T-cell (primary cell): Measurements from ENCODE around the gene OCA2. TPM values are rescaled to one million over a fixed set of nuclear protein-coding genes. Genes with fewer than 3 reads are reported as not detected.
A peak's percentile ranks its signal among the peaks of the same experiment; 100 is the strongest.

Experiments
- ATAC-seq, 4 experiments: fragments of 200-7000 bp in 3 of 4; fragments of 150-1000 bp in 1 of 4; cut with Tn5 transposase; replicated peaks in 1 of 4; 1 replicate in 3 of 4; 2 replicates in 1 of 4; pipeline ENCODE4 v1.10.0; 2021; ENCODE audit warnings: moderate library complexity in 3 of 4, mild to moderate bottlenecking in 2 of 4, moderate number of reproducible peaks in 1 of 4
- CTCF ChIA-PET, 2 donors: fragments of 300-600 bp; sonication (Branson Sonifier 250); formaldehyde crosslinking; loops; one replicate each; lab custom pipeline; 2022; ENCODE audit warnings: antibody characterized with exemption in 2 of 2; lab: Charles Lee
- POLR2A ChIA-PET, 2 donors: fragments of 300-600 bp; sonication (Branson Sonifier 250); formaldehyde crosslinking; loops; one replicate each; lab custom pipeline; 2022; ENCODE audit warnings: antibody characterized with exemption in 2 of 2; lab: Charles Lee
- DNase-seq, 35 experiments: peaks; one replicate each; pipeline versions ENCODE4 v3.0.0 to v3.0.0-alpha.2; 2013 to 2023
- H3K27ac ChIP-seq: one replicate; pipeline ENCODE4 v1.5.1; 2013; ENCODE audit warnings: low read length
- H3K27me3 ChIP-seq, 2 experiments: replicated peaks in 1 of 2; 1 replicate in 1 of 2; 2 replicates in 1 of 2; pipeline versions ENCODE4 v1.6.1 to v1.7.0; 2013; ENCODE audit warnings: low read length in 1 of 2, mixed read lengths in 1 of 2; ENCODE audit not compliant: control insufficient read depth in 2 of 2, insufficient read depth in 2 of 2; ENCODE audit errors: extremely low read depth in 1 of 2
- H3K36me3 ChIP-seq, 2 donors: 1 replicate in 1 of 2; 2 replicates in 1 of 2; pipeline versions ENCODE4 v1.6.1 to v1.7.0; 2013; ENCODE audit warnings: low read length in 1 of 2; ENCODE audit not compliant: control insufficient read depth in 2 of 2, insufficient read depth in 1 of 2; ENCODE audit errors: extremely low read depth in 1 of 2
- H3K4me1 ChIP-seq, 2 experiments: 1 replicate in 1 of 2; 2 replicates in 1 of 2; pipeline versions ENCODE4 v1.6.1 to v1.7.0; 2013; ENCODE audit warnings: low read length in 2 of 2, mixed read lengths in 1 of 2; ENCODE audit not compliant: insufficient read depth in 2 of 2, control insufficient read depth in 1 of 2; ENCODE audit errors: extremely low read depth in 1 of 2
- H3K4me3 ChIP-seq, 2 donors: 1 replicate in 1 of 2; 2 replicates in 1 of 2; pipeline versions ENCODE4 v1.5.1 to v1.7.0; 2013; ENCODE audit warnings: mild to moderate bottlenecking in 2 of 2, low read length in 1 of 2, moderate library complexity in 1 of 2; ENCODE audit not compliant: control insufficient read depth in 1 of 2; ENCODE audit errors: extremely low read depth in 1 of 2
- H3K9me3 ChIP-seq: 2 replicates; pipeline ENCODE4 v1.7.0; 2013
- H3K27ac Mint-ChIP-seq, 2 donors: one replicate each; pipeline ENCODE4 v1.8.0; 2020 to 2021; ENCODE audit warnings: mild to moderate bottlenecking in 2 of 2, mixed read lengths in 2 of 2
- H3K27me3 Mint-ChIP-seq, 2 donors: one replicate each; pipeline ENCODE4 v1.8.0; 2021 to 2022; ENCODE audit warnings: mixed read lengths in 2 of 2
- H3K36me3 Mint-ChIP-seq: one replicate; pipeline ENCODE4 v1.8.0; 2021; ENCODE audit warnings: mixed read lengths
- H3K4me1 Mint-ChIP-seq, 3 donors: one replicate each; pipeline ENCODE4 v1.8.0; 2020 to 2022; ENCODE audit warnings: mixed read lengths in 3 of 3, mild to moderate bottlenecking in 1 of 3
- H3K4me3 Mint-ChIP-seq, 3 donors: one replicate each; pipeline ENCODE4 v1.8.0; 2020 to 2022; ENCODE audit warnings: mild to moderate bottlenecking in 3 of 3, mixed read lengths in 3 of 3, moderate library complexity in 3 of 3
- H3K9me3 Mint-ChIP-seq, 3 donors: one replicate each; pipeline ENCODE4 v1.8.0; 2020 to 2022; ENCODE audit warnings: mixed read lengths in 3 of 3
- WGBS: methylation state at CpG from one replicate; pipeline ENCODE4 v1.1.5; 2013; ENCODE audit warnings: missing lambda C conversion rate; ENCODE audit not compliant: insufficient coverage; 5-methylcytosine and 5-hydroxymethylcytosine counted together
- total RNA-seq, 35 experiments: library from RNA in 6 of 35; stranded (reverse) in 6 of 35; fragments of 120-200 nt in 1 of 35; gene quantifications; one replicate each; pipeline versions ENCODE4 v1.2.1 to v1.2.4 and lab custom pipeline; 2013 to 2026

The OCA2 gene
- total RNA-seq, 5 donors from 2014 or later (not counting 1 experiment from before 2014, with no cell fraction given) = 0.19 to 0.67 TPM; not detected in 3

DNA sequence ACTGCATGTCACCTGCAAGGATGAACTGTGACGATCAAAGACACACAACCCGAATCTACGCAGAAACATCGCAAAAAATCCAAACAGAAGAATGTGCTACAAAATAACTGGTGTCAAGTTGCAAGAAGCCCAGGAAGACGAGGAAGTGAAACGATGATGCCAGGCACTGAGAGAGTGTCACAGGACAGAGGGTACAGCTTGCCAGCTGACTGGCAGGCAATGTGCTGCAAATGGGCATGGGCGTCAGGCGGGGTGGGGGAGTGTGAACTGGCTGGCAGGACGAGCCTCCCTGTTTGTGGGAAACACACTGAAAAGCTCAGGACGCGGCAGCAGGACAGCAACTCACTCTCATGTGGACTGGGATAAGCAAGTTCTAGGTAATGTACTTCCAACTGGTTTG is 28.9 kb upstream of the OCA2 start:
- WGBS = 92% methylated on average over 10 of the region's 11 CpGs
- Mint-ChIP-seq H3K9me3 (no peaks in the 10 kb centered on the region), H3K27me3 (no peaks in the 10 kb centered on the region), H3K4me3 (no peak overlapping the region), H3K4me1 (peaks cover 2 to 11% (median 4%) of the 10 kb centered on the region in 3 donors), H3K27ac (no peak overlapping the region), H3K36me3 (peaks cover 43% of the 10 kb centered on the region)
- CTCF ChIA-PET = no interaction called here
- no peak overlapping the region for H3K27ac ChIP-seq
- H3K9me3 ChIP-seq = no peaks in the 10 kb centered on the region
- DNase-seq (no peak), ATAC-seq (no peak)
- H3K4me1 ChIP-seq = no peaks in the 10 kb centered on the region
- H3K36me3 ChIP-seq = peaks cover 9 to 43% of the 10 kb centered on the region in 2 donors
- POLR2A ChIA-PET = no interaction called here
- H3K4me3 ChIP-seq = no peak overlapping the region
- no peaks in the 10 kb centered on the region for H3K27me3 ChIP-seq

DNA sequence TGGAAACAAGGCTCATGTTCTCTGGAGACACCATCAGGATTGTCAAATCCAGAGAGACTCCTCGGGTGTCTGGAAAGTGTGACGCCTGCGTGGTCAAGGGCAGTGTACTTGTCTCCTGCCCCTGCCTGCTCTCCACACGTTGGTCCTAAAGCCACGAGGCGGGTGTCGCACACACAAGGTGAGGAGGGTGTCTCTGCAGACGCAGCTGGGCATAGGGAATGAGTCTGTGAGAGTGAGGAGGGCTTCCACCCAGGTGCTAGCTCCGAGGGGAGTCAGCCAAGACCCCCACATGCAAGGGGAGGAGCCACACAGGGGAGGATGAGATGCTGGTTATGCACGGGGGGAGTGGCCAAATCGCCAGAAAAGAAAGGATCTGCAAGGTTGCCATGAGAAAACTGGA is 27.9 kb upstream of the OCA2 start:
- H3K27ac Mint-ChIP-seq = no peak overlapping the region
- no peaks in the 10 kb centered on the region for H3K27me3 Mint-ChIP-seq
- DNase-seq = no peak
- H3K27me3 ChIP-seq = no peaks in the 10 kb centered on the region
- 80% methylated on average over 8 of the region's 11 CpGs for WGBS
- no peak overlapping the region for H3K4me3 ChIP-seq
- H3K27ac ChIP-seq = no peak overlapping the region
- CTCF ChIA-PET = no interaction called here
- peaks cover 2 to 11% (median 2%) of the 10 kb centered on the region in 3 donors for H3K4me1 Mint-ChIP-seq
- peaks cover 9 to 41% of the 10 kb centered on the region in 2 donors for H3K36me3 ChIP-seq
- H3K9me3 ChIP-seq = no peaks in the 10 kb centered on the region
- peaks cover 43% of the 10 kb centered on the region for H3K36me3 Mint-ChIP-seq
- H3K9me3 Mint-ChIP-seq = no peaks in the 10 kb centered on the region
- no peak overlapping the region for H3K4me3 Mint-ChIP-seq
- no peaks in the 10 kb centered on the region for H3K4me1 ChIP-seq
- POLR2A ChIA-PET = no interaction called here
- no peak for ATAC-seq

DNA sequence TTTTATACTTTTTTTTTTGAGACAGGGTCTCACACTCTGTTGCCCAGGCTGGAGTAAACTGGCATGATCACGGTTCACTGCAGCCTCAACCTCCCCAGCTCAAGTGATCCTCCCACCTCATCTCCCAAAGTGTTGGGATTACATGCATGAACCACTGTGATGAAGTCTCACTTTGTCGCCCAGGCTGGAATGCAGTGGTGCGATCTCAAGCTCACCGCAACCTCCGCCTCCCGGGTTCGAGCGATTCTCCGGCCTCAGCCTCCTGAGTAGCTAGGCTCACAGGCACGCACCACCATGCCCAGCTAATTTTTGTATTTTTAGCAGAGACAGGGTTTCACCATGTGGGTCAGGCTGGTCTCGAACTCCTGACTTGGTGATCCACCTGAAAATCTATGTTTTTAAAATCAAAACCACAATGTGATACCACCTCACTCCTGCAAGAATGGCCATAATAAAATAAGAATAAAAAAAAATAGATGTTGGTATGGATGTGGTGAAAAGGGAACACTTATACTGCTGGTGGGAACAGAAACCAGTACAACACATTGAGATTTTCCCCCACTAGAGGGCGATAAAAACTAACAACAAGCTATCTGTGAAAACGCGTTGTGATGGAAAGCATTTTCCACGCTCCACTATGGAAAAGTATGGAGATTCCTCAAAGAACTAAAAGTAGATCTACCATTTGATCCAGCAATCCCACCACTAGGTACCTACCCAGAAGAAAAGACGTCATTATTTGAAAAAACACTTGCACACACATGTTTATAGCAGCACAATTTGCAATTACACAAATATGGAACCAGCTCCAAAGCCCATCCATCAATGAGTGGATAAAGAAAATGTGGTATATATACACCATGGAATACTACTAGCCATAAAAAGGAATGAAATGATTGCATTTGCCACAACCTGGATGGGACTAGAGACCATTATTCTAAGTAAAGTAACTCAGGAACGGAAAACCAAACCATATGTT is 26.8 kb upstream of the OCA2 start:
- ChIA-PET CTCF (interaction anchor here in 1 of 2 donors (0.6 to 0.8 kb wide), 2 partner anchors 11 to 35 kb away, joined by 3 read pairs; no protein-coding TSS in a partner anchor), POLR2A (no interaction called here)
- Mint-ChIP-seq H3K36me3 (peaks cover 44% of the 10 kb centered on the region), H3K9me3 (no peaks in the 10 kb centered on the region), H3K27ac (no peak overlapping the region), H3K4me3 (no peak overlapping the region), H3K27me3 (no peaks in the 10 kb centered on the region), H3K4me1 (peaks cover 2 to 11% (median 2%) of the 10 kb centered on the region in 3 donors)
- Histone ChIP-seq H3K36me3 (peaks cover 5 to 38% of the 10 kb centered on the region in 2 donors), H3K9me3 (no peaks in the 10 kb centered on the region), H3K4me1 (no peaks in the 10 kb centered on the region), H3K4me3 (no peak overlapping the region), H3K27ac (no peak overlapping the region), H3K27me3 (no peaks in the 10 kb centered on the region)
- ATAC-seq = peak in 1 of 4 experiments; percentile 35
- WGBS = 88% methylated on average over 9 of the region's 17 CpGs
- peak in 2 of 35 experiments; percentile 36 to 66 for DNase-seq

DNA sequence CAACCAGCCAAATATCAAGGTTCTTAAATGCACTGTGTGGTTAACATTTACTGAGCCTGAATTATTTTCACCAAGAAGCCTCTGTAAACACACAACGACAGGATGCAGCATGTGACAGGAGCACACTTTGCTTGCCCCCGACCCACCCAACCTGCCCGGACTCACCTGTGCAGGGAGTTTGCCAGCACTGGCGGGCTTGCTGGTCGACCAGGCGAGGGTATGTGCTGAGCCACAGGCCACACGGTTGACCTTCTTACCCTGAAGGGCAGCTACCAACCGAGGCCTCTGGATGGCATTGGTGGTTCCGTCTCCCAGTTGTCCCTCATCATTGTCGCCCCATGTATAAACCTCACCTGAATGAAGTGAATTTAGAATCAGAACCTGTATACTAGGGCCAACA is 25.7 kb upstream of the OCA2 start:
- H3K9me3 Mint-ChIP-seq = no peaks in the 10 kb centered on the region
- no peak overlapping the region for H3K4me3 Mint-ChIP-seq
- DNase-seq = no peak
- peaks cover 2 to 11% (median 2%) of the 10 kb centered on the region in 3 donors for H3K4me1 Mint-ChIP-seq
- Histone ChIP-seq H3K9me3 (no peaks in the 10 kb centered on the region), H3K27ac (no peak overlapping the region), H3K4me3 (no peak overlapping the region), H3K36me3 (peaks cover 5 to 42% of the 10 kb centered on the region in 2 donors), H3K4me1 (no peaks in the 10 kb centered on the region), H3K27me3 (no peaks in the 10 kb centered on the region)
- peaks cover 47% of the 10 kb centered on the region for H3K36me3 Mint-ChIP-seq
- no peaks in the 10 kb centered on the region for H3K27me3 Mint-ChIP-seq
- ChIA-PET CTCF (no interaction called here), POLR2A (no interaction called here)
- ATAC-seq = no peak
- no peak overlapping the region for H3K27ac Mint-ChIP-seq
- WGBS = 96% methylated on average over 6 of the region's 10 CpGs

DNA sequence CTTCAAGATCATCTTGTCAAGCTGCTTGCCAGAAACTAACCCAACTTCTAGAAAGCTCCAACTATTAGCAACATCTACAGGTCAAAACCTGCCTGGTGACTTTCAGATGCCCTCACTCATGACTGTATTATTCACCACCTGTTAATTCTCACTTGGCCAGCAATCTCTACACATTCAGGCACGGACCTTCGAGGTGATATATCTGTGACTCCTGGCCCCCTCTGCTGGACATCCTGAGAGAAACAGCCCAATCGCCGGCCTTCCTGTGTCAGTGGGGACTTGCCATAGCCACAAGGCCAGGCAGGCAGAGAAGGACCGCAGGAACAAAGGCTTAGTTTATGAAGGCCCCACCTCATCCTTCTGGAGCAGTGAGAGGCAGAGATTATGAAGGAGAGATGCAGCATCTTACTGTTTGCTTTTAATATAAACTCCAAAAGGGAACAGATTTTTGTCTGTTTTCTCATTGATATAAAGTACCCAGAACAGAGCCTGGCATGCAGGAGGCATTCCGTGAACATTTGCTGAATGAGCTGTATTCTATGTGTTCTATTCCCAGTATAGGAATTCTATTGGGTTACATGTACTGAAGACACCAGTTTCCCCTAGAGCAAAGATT is 24.4 kb upstream of the OCA2 start:
- ChIA-PET POLR2A (no interaction called here), CTCF (no interaction called here)
- Histone ChIP-seq H3K4me3 (no peak overlapping the region), H3K9me3 (no peaks in the 10 kb centered on the region), H3K27ac (no peak overlapping the region), H3K4me1 (no peaks in the 10 kb centered on the region), H3K27me3 (no peaks in the 10 kb centered on the region), H3K36me3 (peaks cover 5 to 43% of the 10 kb centered on the region in 2 donors)
- WGBS = 14% methylated on average over 4 of the region's 6 CpGs
- H3K27me3 Mint-ChIP-seq = no peaks in the 10 kb centered on the region
- H3K4me3 Mint-ChIP-seq = no peak overlapping the region
- no peak overlapping the region for H3K27ac Mint-ChIP-seq
- H3K4me1 Mint-ChIP-seq = peaks cover 2 to 11% (median 2%) of the 10 kb centered on the region in 3 donors
- peaks cover 41% of the 10 kb centered on the region for H3K36me3 Mint-ChIP-seq
- ATAC-seq (peak in 3 of 4 experiments; percentile 56 to 67 (median 64)), DNase-seq (peak in 12 of 35 experiments; percentile 28 to 54 (median 42))
- no peaks in the 10 kb centered on the region for H3K9me3 Mint-ChIP-seq

DNA sequence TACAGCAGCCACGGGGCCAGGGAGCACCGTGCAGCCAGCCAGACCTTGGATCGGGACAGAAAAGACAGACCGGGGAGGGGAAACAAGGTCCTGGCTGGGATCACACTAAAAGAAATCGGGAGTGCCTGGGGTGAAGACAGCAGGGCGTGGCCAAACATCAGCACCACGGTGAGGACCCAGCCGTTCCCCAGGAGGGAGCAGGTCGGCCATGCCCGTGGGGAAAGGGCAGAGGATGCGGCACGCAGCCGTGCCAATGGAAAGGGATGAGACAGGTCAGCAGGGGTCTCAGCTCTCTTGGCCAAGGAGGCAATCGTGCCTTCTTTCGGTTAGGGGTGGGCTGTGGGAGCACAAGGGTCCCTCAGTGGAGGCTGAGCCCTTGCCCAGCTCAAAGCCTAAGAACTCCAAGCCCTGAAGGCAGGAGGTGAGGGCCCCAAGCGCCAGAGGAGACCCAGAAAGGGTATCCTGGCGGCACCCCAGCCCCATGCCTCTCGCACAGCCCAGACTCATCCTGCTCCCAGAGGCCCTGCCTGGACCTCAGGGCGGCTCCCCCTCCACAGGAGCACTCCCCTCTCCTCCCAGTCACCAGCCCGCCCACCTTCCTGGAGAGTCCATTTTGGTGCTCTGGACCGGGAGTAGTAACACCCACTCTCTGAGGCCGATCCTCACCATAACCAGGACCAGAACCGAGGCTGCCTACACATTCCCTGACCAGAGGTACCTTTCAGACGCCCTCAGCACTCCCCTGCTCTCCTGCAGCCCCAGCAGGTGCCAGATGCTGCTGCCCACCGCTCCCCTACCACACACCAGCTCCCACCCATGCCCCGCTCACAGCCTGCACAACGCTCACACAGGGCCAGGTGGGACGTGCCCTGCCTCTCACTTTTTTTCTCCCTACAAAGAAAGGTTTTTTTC is 23.2 kb upstream of the OCA2 start:
- 89% methylated on average over 23 of the region's 28 CpGs for WGBS
- Histone ChIP-seq H3K9me3 (no peaks in the 10 kb centered on the region), H3K27me3 (no peaks in the 10 kb centered on the region), H3K4me3 (no peak overlapping the region), H3K4me1 (no peaks in the 10 kb centered on the region), H3K27ac (no peak overlapping the region), H3K36me3 (peaks cover 5 to 45% of the 10 kb centered on the region in 2 donors)
- Mint-ChIP-seq H3K27me3 (no peaks in the 10 kb centered on the region), H3K27ac (no peak overlapping the region), H3K4me1 (peaks cover 2 to 11% (median 2%) of the 10 kb centered on the region in 3 donors), H3K4me3 (no peak overlapping the region), H3K36me3 (peaks cover 41% of the 10 kb centered on the region), H3K9me3 (no peaks in the 10 kb centered on the region)
- POLR2A ChIA-PET = no interaction called here
- CTCF ChIA-PET = no interaction called here
- ATAC-seq (no peak), DNase-seq (no peak)
